CD14-positive monocyte (primary cell): ENCODE results near the gene PATZ1. TPM values are rescaled to one million over a fixed set of nuclear protein-coding genes. Genes with fewer than 3 reads are reported as not detected.
"Not testable (repeated sequence)": the region's sequence is repeated elsewhere in the genome, so short reads cannot be mapped to it uniquely, and the experiment has no call there.

ENCODE experiments used
- DNase-seq, 3 donors: peaks; one replicate each; pipeline ENCODE4 v3.0.0-alpha.2; 2011 to 2022
- H2AFZ ChIP-seq: 2 replicates; pipeline ENCODE4 v1.6.0; 2012; ENCODE audit warnings: mild to moderate bottlenecking, low read depth, low read length, inconsistent platforms; ENCODE audit not compliant: insufficient read depth, poor library complexity, severe bottlenecking
- H3K27ac ChIP-seq, 2 donors: 1 replicate in 1 of 2; 2 replicates in 1 of 2; pipeline ENCODE4 v1.5.1; 2012 to 2013; ENCODE audit warnings: low read length in 2 of 2, control low read depth in 1 of 2, inconsistent platforms in 1 of 2, low read depth in 1 of 2, mild to moderate bottlenecking in 1 of 2
- H3K27me3 ChIP-seq, 2 donors: one replicate each; pipeline versions ENCODE4 v1.6.0 to v1.6.1; 2011 to 2013; ENCODE audit warnings: low read length in 2 of 2; ENCODE audit not compliant: control insufficient read depth in 2 of 2, insufficient read depth in 2 of 2
- H3K36me3 ChIP-seq, 2 donors: replicated peaks in 1 of 2; 1 replicate in 1 of 2; 2 replicates in 1 of 2; pipeline versions ENCODE4 v1.5.1 to v1.6.1; 2012 to 2013; ENCODE audit warnings: low read length in 2 of 2, control low read depth in 1 of 2, inconsistent platforms in 1 of 2, mild to moderate bottlenecking in 1 of 2; ENCODE audit not compliant: insufficient read depth in 2 of 2, control insufficient read depth in 1 of 2
- H3K4me1 ChIP-seq, 2 donors: 1 replicate in 1 of 2; 2 replicates in 1 of 2; pipeline versions ENCODE4 v1.5.1 to v1.6.1; 2012 to 2013; ENCODE audit warnings: low read length in 2 of 2, control low read depth in 1 of 2, inconsistent platforms in 1 of 2, mild to moderate bottlenecking in 1 of 2, moderate library complexity in 1 of 2; ENCODE audit not compliant: insufficient read depth in 2 of 2, control insufficient read depth in 1 of 2
- H3K4me2 ChIP-seq: replicated peaks from 2 replicates; pipeline ENCODE3; 2012; ENCODE audit warnings: low read length, moderate library complexity, mild to moderate bottlenecking; ENCODE audit not compliant: poor library complexity, severe bottlenecking; ENCODE audit errors: extremely low read depth
- H3K4me3 ChIP-seq, 3 experiments: fragments of 200-600 bp in 1 of 3; sonication (generic) in 1 of 3; replicated peaks in 1 of 3; 1 replicate in 2 of 3; 2 replicates in 1 of 3; pipeline ENCODE4 v1.5.1; 2011 to 2013; ENCODE audit warnings: low read length in 3 of 3, mild to moderate bottlenecking in 3 of 3, control low read depth in 2 of 3, low read depth in 2 of 3, inconsistent platforms in 1 of 3, moderate library complexity in 1 of 3
- H3K79me2 ChIP-seq: 2 replicates; pipeline ENCODE4 v1.6.0; 2012; ENCODE audit warnings: mild to moderate bottlenecking, control low read depth, inconsistent platforms, low read length, moderate library complexity; ENCODE audit not compliant: insufficient read depth
- H3K9ac ChIP-seq: 2 replicates; pipeline ENCODE4 v1.6.0; 2017; ENCODE audit warnings: low read length, mild to moderate bottlenecking; ENCODE audit not compliant: insufficient read depth, poor library complexity, severe bottlenecking
- H3K9me3 ChIP-seq, 2 donors: replicated peaks in 1 of 2; 1 replicate in 1 of 2; 2 replicates in 1 of 2; pipeline versions ENCODE4 v1.5.1 to v1.6.1; 2012 to 2013; ENCODE audit warnings: low read length in 2 of 2, control low read depth in 1 of 2; ENCODE audit not compliant: control insufficient read depth in 1 of 2, insufficient read depth in 1 of 2
- H4K20me1 ChIP-seq: 2 replicates; pipeline ENCODE4 v1.6.0; 2012; ENCODE audit warnings: mild to moderate bottlenecking, low read length, control low read depth, moderate library complexity; ENCODE audit not compliant: insufficient read depth
- H3K27ac Mint-ChIP-seq, 7 donors: one replicate each; pipeline ENCODE4 v1.8.0; 2020; ENCODE audit warnings: mild to moderate bottlenecking in 7 of 7, mixed read lengths in 7 of 7, moderate library complexity in 6 of 7, inconsistent platforms in 2 of 7
- H3K27me3 Mint-ChIP-seq, 3 donors: one replicate each; pipeline ENCODE4 v1.8.0; 2021 to 2022; ENCODE audit warnings: low read depth in 3 of 3, mild to moderate bottlenecking in 3 of 3, mixed read lengths in 3 of 3, moderate library complexity in 3 of 3, inconsistent platforms in 1 of 3
- H3K36me3 Mint-ChIP-seq, 2 donors: one replicate each; pipeline ENCODE4 v1.8.0; 2020; ENCODE audit warnings: mixed read lengths in 2 of 2, inconsistent platforms in 1 of 2, mild to moderate bottlenecking in 1 of 2
- H3K4me1 Mint-ChIP-seq: one replicate; pipeline ENCODE4 v1.8.0; 2020; ENCODE audit warnings: mild to moderate bottlenecking, mixed read lengths
- H3K4me3 Mint-ChIP-seq, 2 donors: one replicate each; pipeline ENCODE4 v1.8.0; 2020; ENCODE audit warnings: mild to moderate bottlenecking in 2 of 2, mixed read lengths in 2 of 2, moderate library complexity in 1 of 2
- H3K9me3 Mint-ChIP-seq, 7 donors: one replicate each; pipeline ENCODE4 v1.8.0; 2020 to 2022; ENCODE audit warnings: mixed read lengths in 7 of 7, mild to moderate bottlenecking in 6 of 7, moderate library complexity in 6 of 7, inconsistent platforms in 2 of 7
- CTCF ChIP-seq: fragments of 200-600 bp; IDR thresholded peaks from one replicate; pipeline ENCODE4 v1.8.0; 2022; ENCODE audit warnings: antibody characterized with exemption, mild to moderate bottlenecking
- WGBS: methylation state at CpG from one replicate; pipeline ENCODE4 v1.1.5; 2013; ENCODE audit warnings: missing lambda C conversion rate; ENCODE audit not compliant: insufficient coverage; 5-methylcytosine and 5-hydroxymethylcytosine counted together
- intact Hi-C, 2 donors: fragments of 100-400 bp; cut with micrococcal nuclease; formaldehyde crosslinking; loops; one replicate each; pipeline versions ENCODE4 v1.15.0 to v1.15.1; 2023
- polyA plus RNA-seq, 3 donors: library from polyadenylated mRNA; depleted of rRNA in 1 of 3; unstranded in 2 of 3; stranded (reverse) in 1 of 3; fragments of 300-500 nt in 2 of 3; fragments of >200 nt in 1 of 3; fragmentation: Illumina TruSeq in 2 of 3; gene quantifications; 1 replicate in 2 of 3; 2 replicates in 1 of 3; pipeline ENCODE4 v1.2.3, GENCODE V29; 2012 to 2021

PATZ1 gene
- polyA plus RNA-seq, 3 donors: 1.8 to 10.7 (median 2.0) TPM

- Histone ChIP-seq H3K9ac (no peak overlapping the region), H3K9me3 (no peaks in the 10 kb centered on the region), H3K4me2 (no peak overlapping the region), H2AFZ (no peak overlapping the region), H3K27ac (no peak overlapping the region), H3K27me3 (no peaks in the 10 kb centered on the region), H3K4me1 (no peaks in the 10 kb centered on the region), H3K36me3 (peaks cover 16 to 35% of the 10 kb centered on the region in 2 donors), H3K79me2 (no peaks in the 10 kb centered on the region), H3K4me3 (no peak overlapping the region), H4K20me1 (no peaks in the 10 kb centered on the region)
- no peak for DNase-seq
- H3K27ac Mint-ChIP-seq: no peak overlapping the region
- intact Hi-C loops: no loop called here
- peaks cover 0 to 3% (median 0%) of the 10 kb centered on the region in 7 donors for H3K9me3 Mint-ChIP-seq
- H3K36me3 Mint-ChIP-seq: peaks cover 24 to 34% of the 10 kb centered on the region in 2 donors
- H3K4me1 Mint-ChIP-seq: no peaks in the 10 kb centered on the region
- peaks cover 0 to 5% (median 1%) of the 10 kb centered on the region in 3 donors for H3K27me3 Mint-ChIP-seq
- no peak overlapping the region for H3K4me3 Mint-ChIP-seq
- WGBS: 94% methylated on average over 3 of the region's 4 CpGs
- no peak for TF ChIP-seq CTCF
Measured at GRCh38 chr22:31321421-31321820, 24.7 kb downstream of the PATZ1 start.

- H3K36me3 Mint-ChIP-seq, H3K4me1 Mint-ChIP-seq, DNase-seq, H3K79me2 ChIP-seq, H3K36me3 ChIP-seq, H3K4me1 ChIP-seq, H3K27me3 Mint-ChIP-seq, H3K4me3 ChIP-seq, H3K9me3 ChIP-seq, H3K4me2 ChIP-seq, H2AFZ ChIP-seq, H3K4me3 Mint-ChIP-seq, H3K27ac ChIP-seq, intact Hi-C loops, H4K20me1 ChIP-seq, H3K9ac ChIP-seq, H3K27ac Mint-ChIP-seq, H3K27me3 ChIP-seq: not testable (repeated sequence)
- 100% methylated on average over 1 of the region's 1 CpG for WGBS
- H3K9me3 Mint-ChIP-seq: peaks cover 9 to 15% (median 11%) of the 10 kb centered on the region in 7 donors
Measured at GRCh38 chr22:31314220-31314619, 31.9 kb downstream of the PATZ1 start.
